PC-9 (cell line): Measurements from ENCODE around the gene UNCX. TPM values are rescaled to one million over a fixed set of nuclear protein-coding genes. Genes with fewer than 3 reads are reported as not detected.
"Not testable (repeated sequence)": the region's sequence is repeated elsewhere in the genome, so short reads cannot be mapped to it uniquely, and the experiment has no call there.

ENCODE experiments used
- BruUV-seq: library from RNA; stranded (reverse); fragments of 400-500 nt; replicated peaks from 2 replicates; lab custom pipeline; 2021; lab: Mats Ljungman, UMichigan
- CTCF ChIA-PET: fragments of 300-600 bp; sonication (Branson Sonifier 250); formaldehyde crosslinking; loops from one replicate; lab custom pipeline; 2022; ENCODE audit warnings: antibody characterized with exemption; lab: Charles Lee
- POLR2A ChIA-PET: fragments of 300-600 bp; sonication (Branson Sonifier 250); formaldehyde crosslinking; loops from one replicate; lab custom pipeline; 2022; ENCODE audit warnings: antibody characterized with exemption; ENCODE audit not compliant: unreplicated experiment; lab: Charles Lee
- DNase-seq, 2 experiments: peaks; one replicate each; pipeline versions ENCODE4 v3.0.0 to v3.0.0-alpha.2; 2015 to 2022; ENCODE audit warnings: mixed read lengths in 1 of 2
- H2AFZ ChIP-seq: fragments of 200-600 bp; sonication (generic); 2 replicates; pipeline ENCODE4 v1.8.1; 2017; ENCODE audit warnings: antibody characterized with exemption
- H3F3A ChIP-seq: fragments of 200-600 bp; sonication (generic); 2 replicates; pipeline ENCODE4 v1.8.1; 2017; ENCODE audit warnings: antibody characterized with exemption, mild to moderate bottlenecking, low read depth; ENCODE audit not compliant: insufficient read depth
- H3K27ac ChIP-seq: fragments of 200-600 bp; sonication (generic); 2 replicates; pipeline ENCODE4 v1.6.1; 2016; ENCODE audit warnings: mixed run types
- H3K27me3 ChIP-seq: fragments of 200-600 bp; sonication (generic); 2 replicates; pipeline ENCODE4 v1.6.1; 2016; ENCODE audit warnings: low read depth, mixed run types; ENCODE audit not compliant: insufficient read depth
- H3K36me3 ChIP-seq: fragments of 200-600 bp; sonication (generic); 2 replicates; pipeline ENCODE4 v1.6.1; 2016; ENCODE audit warnings: low read depth, mixed run types
- H3K4me1 ChIP-seq: fragments of 200-600 bp; sonication (generic); replicated peaks from 2 replicates; pipeline ENCODE4 v1.6.1; 2016; ENCODE audit warnings: mixed run types; ENCODE audit not compliant: insufficient read depth
- H3K4me2 ChIP-seq: fragments of 200-600 bp; sonication (generic); 2 replicates; pipeline ENCODE4 v1.6.1; 2017; ENCODE audit warnings: mixed run types
- H3K4me3 ChIP-seq: fragments of 200-600 bp; sonication (generic); 2 replicates; pipeline ENCODE4 v1.6.1; 2016; ENCODE audit warnings: mixed run types
- H3K79me2 ChIP-seq: fragments of 200-600 bp; sonication (generic); 2 replicates; pipeline ENCODE4 v1.6.1; 2017; ENCODE audit warnings: low read depth, mixed run types
- H3K9me2 ChIP-seq: fragments of 200-600 bp; sonication (generic); 2 replicates; pipeline ENCODE4 v1.8.1; 2017; ENCODE audit warnings: mild to moderate bottlenecking; ENCODE audit not compliant: insufficient read depth
- H3K9me3 ChIP-seq: fragments of 200-600 bp; sonication (generic); 2 replicates; pipeline ENCODE4 v1.8.1; 2016; ENCODE audit warnings: low read depth; ENCODE audit not compliant: insufficient read depth
- H4K20me1 ChIP-seq: fragments of 200-600 bp; sonication (generic); 2 replicates; pipeline ENCODE4 v1.8.1; 2017; ENCODE audit not compliant: insufficient read depth
- CTCF ChIP-seq: fragments of 200-600 bp; sonication (generic); conservative IDR thresholded peaks from 2 replicates; pipeline ENCODE4 v1.6.1; 2017; ENCODE audit warnings: mixed run types, antibody characterized with exemption, mild to moderate bottlenecking, moderate library complexity
- EZH2 ChIP-seq: fragments of 200-600 bp; sonication (generic); IDR thresholded peaks from 2 replicates; pipeline ENCODE4 v1.8.0; 2017; ENCODE audit warnings: antibody characterized with exemption, low read depth
- intact Hi-C: fragments of 100-400 bp; cut with micrococcal nuclease; formaldehyde crosslinking; loops from one replicate; pipeline ENCODE4 v1.10.0; 2022; ENCODE audit not compliant: unreplicated experiment
- total RNA-seq: library from RNA; stranded (reverse); gene quantifications from 2 replicates; pipeline ENCODE4 v1.2.3, GENCODE V29; 2021

Gene UNCX
- total RNA-seq, 1 experiment from 2014 or later = not detected

GRCh38 chr7:1276626-1277175 lies 44.0 kb downstream of the UNCX start:
- Histone ChIP-seq H3K4me1 (no peaks in the 10 kb centered on the region), H3K27ac (no peak overlapping the region), H3K4me2 (no peak overlapping the region), H3K79me2 (no peaks in the 10 kb centered on the region), H3F3A (no peaks in the 10 kb centered on the region), H3K4me3 (no peak overlapping the region), H3K9me3 (no peaks in the 10 kb centered on the region), H3K36me3 (no peaks in the 10 kb centered on the region), H3K27me3 (peaks cover 62% of the 10 kb centered on the region), H4K20me1 (no peaks in the 10 kb centered on the region), H3K9me2 (no peaks in the 10 kb centered on the region), H2AFZ (no peak overlapping the region)
- BruUV-seq = no TSS peak
- no peak for TF ChIP-seq EZH2
- no peak for TF ChIP-seq CTCF
- no peak for DNase-seq
- ChIA-PET CTCF (no interaction called here), POLR2A (no interaction called here)
- intact Hi-C loops = no loop called here

- no peak overlapping the region for H3K4me3 ChIP-seq
- CTCF ChIA-PET = no interaction called here
Measured at GRCh38 chr7:1278543-1278942, 45.9 kb downstream of the UNCX start.

GRCh38 chr7:1279041-1279440 lies 46.4 kb downstream of the UNCX start:
- CTCF ChIA-PET = no interaction called here
- POLR2A ChIA-PET = no interaction called here
- Histone ChIP-seq H4K20me1 (no peaks in the 10 kb centered on the region), H3K4me1 (no peaks in the 10 kb centered on the region), H2AFZ (no peak overlapping the region), H3K9me2 (no peaks in the 10 kb centered on the region), H3K9me3 (no peaks in the 10 kb centered on the region), H3K79me2 (no peaks in the 10 kb centered on the region), H3F3A (no peaks in the 10 kb centered on the region), H3K4me2 (no peak overlapping the region), H3K4me3 (no peak overlapping the region), H3K27me3 (peaks cover 82% of the 10 kb centered on the region), H3K36me3 (no peaks in the 10 kb centered on the region), H3K27ac (no peak overlapping the region)
- no peak for DNase-seq
- BruUV-seq = no TSS peak
- TF ChIP-seq EZH2 = no peak
- TF ChIP-seq CTCF = no peak
- intact Hi-C loops = no loop called here

More at GRCh38 chr7:1278543-1278942, 45.9 kb downstream of the UNCX start:
- no peaks in the 10 kb centered on the region for H3F3A ChIP-seq
- intact Hi-C loops = no loop called here
- H3K9me2 ChIP-seq = no peaks in the 10 kb centered on the region
- POLR2A ChIA-PET = no interaction called here
- H3K9me3 ChIP-seq = no peaks in the 10 kb centered on the region
- no peaks in the 10 kb centered on the region for H3K79me2 ChIP-seq
- peaks cover 77% of the 10 kb centered on the region for H3K27me3 ChIP-seq
- no peak for TF ChIP-seq CTCF
- TF ChIP-seq EZH2 = no peak
- no peaks in the 10 kb centered on the region for H4K20me1 ChIP-seq
- DNase-seq = no peak
- BruUV-seq = no TSS peak
- H3K4me2 ChIP-seq = no peak overlapping the region
- H3K36me3 ChIP-seq = no peaks in the 10 kb centered on the region
- H3K4me1 ChIP-seq = no peaks in the 10 kb centered on the region
- no peak overlapping the region for H2AFZ ChIP-seq
- no peak overlapping the region for H3K27ac ChIP-seq

GRCh38 chr7:1279895-1280294 lies 47.2 kb downstream of the UNCX start:
- H3K4me2 ChIP-seq, POLR2A ChIA-PET, H3K9me3 ChIP-seq, H3K79me2 ChIP-seq, BruUV-seq, intact Hi-C loops, H3F3A ChIP-seq, H3K36me3 ChIP-seq, H4K20me1 ChIP-seq, H3K27ac ChIP-seq, H2AFZ ChIP-seq, CTCF ChIA-PET, H3K9me2 ChIP-seq, H3K4me1 ChIP-seq, H3K4me3 ChIP-seq, DNase-seq: not testable (repeated sequence)
- peaks cover 82% of the 10 kb centered on the region for H3K27me3 ChIP-seq
